ENCODE results near the gene VAMP8.

The VAMP8 gene

DNA sequence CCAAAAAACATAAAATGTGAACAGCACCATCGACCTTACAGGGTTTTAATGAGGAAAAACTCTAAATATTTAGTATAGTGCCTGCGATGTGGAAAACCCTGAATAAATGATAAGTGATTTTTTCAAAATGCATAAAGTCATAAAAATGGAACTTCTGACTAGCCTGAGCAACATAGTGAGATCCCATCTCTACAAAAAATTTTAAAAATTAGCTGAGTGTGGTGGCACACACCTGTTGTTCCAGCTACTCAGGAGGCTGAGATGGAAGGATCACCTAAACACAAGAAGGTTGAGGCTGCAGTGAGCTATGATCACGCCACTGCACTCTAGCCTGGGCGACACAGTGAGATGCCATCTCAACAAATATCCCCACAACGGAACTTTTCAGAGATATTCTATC lies 20.3 kb upstream of the VAMP8 start:
- no peak for TF ChIP-seq GATA2 (IDR thresholded peaks at IDR 0.05; ENCODE audit: low read depth, low read length)

DNA sequence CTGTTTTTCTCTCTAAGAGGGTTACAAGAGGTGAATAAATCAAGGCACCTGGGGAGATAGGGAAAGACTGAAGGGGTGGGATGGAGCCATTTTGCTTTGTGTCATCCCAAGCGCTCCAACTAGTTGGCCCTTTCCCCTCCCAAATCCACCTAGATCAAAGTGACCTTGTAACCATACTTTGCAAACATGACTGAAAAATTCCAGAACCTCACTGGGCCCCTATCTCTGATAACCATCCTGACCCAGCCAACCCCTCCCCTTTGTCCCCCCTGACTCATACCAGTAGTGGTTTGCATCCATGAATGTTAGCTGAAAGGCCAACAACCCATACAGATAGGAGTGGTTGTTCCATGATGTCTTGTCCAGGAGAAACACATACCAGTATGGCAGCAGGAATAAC lies 19.2 kb upstream of the VAMP8 start:
- TF ChIP-seq GATA3 (IDR thresholded peaks at IDR 0.05; ENCODE audit: low read depth, low read length) (no peak), GATA2 (IDR thresholded peaks at IDR 0.05; ENCODE audit: low read depth, low read length) (no peak)

DNA sequence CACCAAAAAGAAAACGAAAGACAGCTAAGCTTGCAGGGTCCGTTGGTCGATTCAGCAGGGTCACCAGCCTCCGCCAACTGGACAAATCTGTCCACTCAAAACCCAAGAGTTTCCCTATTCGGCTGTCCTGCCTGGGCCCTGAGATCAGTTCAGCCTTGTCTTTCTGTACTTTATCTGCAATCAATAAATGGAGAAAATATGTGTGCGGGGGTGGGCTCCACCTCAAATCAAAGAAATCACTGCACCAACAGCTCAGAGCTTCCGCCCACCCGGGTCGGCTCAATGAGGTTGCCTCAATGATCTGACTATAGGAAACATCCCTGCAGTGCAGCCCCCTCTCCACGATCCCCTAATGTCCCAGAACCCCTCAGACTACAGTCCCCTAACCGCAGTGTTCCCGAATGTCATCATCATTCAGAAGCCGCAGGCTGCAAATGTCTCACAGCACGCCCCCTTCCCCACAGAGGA lies 16.5 kb upstream of the VAMP8 start:
- TF ChIP-seq GATA2 (IDR thresholded peaks at IDR 0.05; ENCODE audit: low read depth, low read length), result no peak
- no peak for TF ChIP-seq GATA3 (IDR thresholded peaks at IDR 0.05; ENCODE audit: low read depth, low read length)

DNA sequence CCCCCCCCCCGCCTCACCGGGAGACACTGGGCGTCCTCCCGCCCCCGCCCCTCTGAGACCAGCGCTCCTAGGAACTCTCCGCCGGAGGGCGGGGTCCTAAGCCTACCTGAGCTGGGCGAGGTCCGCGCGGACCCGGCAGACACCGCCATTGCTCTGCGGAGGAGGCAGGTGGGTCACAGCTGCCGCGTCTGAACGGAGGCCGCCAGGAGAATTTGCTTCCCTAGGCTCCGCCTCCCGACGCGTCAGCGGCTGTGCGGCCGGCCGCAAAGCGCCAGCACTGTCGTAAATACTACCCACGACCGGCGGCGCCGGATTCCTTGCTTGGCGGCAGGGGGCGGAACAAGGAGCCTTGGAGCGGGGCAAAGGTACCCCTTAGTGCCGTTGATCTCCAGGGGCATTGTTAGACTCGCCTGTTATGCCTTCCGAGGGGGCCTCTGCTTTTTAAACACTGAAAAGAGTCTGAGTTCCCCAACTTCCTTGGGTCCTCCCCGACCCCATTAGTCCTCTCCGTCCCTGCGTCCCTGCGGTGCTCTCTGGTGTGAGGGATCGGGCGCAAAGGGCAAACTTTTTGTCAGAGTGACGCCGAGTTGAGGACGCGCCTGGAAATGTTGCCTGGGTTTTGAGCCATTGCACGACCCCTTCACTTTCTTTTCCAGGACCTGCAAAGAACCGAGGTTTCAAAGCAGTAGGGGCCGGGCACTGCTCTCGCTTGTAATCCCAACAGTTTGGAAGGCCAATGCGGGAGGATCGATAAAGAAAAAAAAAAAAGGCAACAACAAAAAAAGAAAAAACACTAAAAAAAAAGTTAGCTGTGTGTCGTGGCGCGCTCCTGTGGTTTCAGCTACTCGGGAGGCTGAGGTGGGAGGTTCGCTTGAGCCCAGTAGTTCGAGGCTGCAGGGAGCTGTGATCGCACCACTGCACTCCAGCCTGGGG lies 15.8 kb upstream of the VAMP8 start, which contains the start of gene GGCX:
Gene GGCX (minus strand): TSS at position 214 of the 933 bp plus-strand sequence. CDS start 65 bp downstream, at position 149.
- TF ChIP-seq GATA2 (IDR thresholded peaks at IDR 0.05; ENCODE audit: low read depth, low read length) (no peak), GATA3 (IDR thresholded peaks at IDR 0.05; ENCODE audit: low read depth, low read length) (no peak)

DNA sequence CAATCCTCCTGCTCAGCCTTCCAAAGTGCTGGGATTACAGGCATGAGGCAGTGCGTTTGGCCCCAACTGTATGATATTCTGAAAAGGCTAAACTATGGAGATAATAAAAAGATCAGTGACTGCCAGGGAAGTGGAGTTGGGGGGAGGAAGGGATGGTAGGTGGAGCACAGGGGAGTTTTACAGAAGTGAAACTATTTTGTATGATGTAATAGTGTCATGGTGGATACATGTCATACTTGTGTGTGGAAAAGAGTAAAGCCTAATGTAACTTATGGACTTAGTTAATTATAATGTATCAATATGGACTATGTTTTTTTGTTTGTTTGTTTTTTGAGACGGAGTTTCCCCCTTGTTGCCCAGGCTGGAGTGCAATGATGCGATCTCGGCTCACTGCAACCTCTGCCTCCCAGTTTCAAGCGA lies 13.2 kb upstream of the VAMP8 start:
- no peak for TF ChIP-seq GATA3 (IDR thresholded peaks at IDR 0.05; ENCODE audit: low read depth, low read length)
- TF ChIP-seq GATA2 (IDR thresholded peaks at IDR 0.05; ENCODE audit: low read depth, low read length), result no peak

DNA sequence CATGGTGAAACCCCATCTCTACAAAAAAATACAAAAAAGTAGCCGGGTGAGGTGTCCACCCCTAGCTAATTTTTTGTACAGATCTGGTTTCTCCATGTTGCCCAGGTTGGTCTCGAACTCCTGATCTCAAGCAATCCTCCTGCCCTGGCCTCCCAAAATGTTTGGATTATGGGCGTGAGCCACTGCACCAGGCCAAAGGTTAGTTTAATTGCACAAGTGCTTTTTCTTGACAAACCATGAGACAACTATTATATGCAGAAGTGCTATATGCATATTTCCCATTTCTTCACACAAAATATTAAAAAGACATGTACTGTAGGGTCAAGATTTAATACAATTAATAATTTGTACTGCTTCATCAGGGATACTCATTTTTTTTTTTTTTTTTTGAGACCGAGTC lies 11.1 kb upstream of the VAMP8 start:
- no peak for TF ChIP-seq GATA2 (IDR thresholded peaks at IDR 0.05; ENCODE audit: low read depth, low read length)
- TF ChIP-seq GATA3 (IDR thresholded peaks at IDR 0.05; ENCODE audit: low read depth, low read length), result no peak

DNA sequence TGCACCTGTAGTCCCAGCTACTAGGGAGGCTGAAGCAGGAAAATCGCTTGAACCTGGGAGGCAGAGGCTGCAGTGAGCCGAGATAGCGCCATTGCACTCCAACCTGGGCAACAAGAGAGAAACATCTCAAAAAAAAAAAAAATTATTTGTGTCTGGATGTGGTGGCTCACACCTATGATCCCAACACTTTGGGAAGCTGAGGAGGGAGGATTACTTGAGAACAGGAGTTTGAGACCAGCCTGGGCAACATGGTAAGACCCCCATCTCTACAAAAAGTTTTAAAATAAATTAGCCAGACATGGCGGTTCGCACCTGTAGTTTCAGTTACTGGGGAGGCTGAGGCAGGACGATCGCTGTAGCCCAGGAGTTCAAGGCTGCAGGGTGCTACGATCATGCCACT lies 1.6 kb upstream of the VAMP8 start:
- TF ChIP-seq GATA3 (IDR thresholded peaks at IDR 0.05; ENCODE audit: low read depth, low read length), result no peak
- no peak for TF ChIP-seq GATA2 (IDR thresholded peaks at IDR 0.05; ENCODE audit: low read depth, low read length)

DNA sequence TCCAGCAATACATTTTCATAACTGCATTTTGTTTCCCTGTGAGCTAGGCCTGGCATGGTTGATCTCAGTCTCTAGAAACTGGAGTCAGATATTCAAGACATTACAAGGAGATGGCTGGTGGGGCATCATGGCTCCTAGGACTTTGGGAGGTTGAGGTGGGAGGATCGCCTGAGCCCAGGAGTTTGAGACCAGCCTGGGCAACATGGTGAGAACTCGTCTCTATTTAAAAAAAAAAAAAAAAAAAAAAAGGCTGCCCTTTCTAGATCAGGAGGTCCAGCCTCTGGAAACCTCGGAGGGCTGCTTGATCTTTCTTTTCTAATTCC lies 362 bp upstream of the VAMP8 start:
- TF ChIP-seq GATA3 (IDR thresholded peaks at IDR 0.05; ENCODE audit: low read depth, low read length) (no peak), GATA2 (IDR thresholded peaks at IDR 0.05; ENCODE audit: low read depth, low read length) (no peak)

DNA sequence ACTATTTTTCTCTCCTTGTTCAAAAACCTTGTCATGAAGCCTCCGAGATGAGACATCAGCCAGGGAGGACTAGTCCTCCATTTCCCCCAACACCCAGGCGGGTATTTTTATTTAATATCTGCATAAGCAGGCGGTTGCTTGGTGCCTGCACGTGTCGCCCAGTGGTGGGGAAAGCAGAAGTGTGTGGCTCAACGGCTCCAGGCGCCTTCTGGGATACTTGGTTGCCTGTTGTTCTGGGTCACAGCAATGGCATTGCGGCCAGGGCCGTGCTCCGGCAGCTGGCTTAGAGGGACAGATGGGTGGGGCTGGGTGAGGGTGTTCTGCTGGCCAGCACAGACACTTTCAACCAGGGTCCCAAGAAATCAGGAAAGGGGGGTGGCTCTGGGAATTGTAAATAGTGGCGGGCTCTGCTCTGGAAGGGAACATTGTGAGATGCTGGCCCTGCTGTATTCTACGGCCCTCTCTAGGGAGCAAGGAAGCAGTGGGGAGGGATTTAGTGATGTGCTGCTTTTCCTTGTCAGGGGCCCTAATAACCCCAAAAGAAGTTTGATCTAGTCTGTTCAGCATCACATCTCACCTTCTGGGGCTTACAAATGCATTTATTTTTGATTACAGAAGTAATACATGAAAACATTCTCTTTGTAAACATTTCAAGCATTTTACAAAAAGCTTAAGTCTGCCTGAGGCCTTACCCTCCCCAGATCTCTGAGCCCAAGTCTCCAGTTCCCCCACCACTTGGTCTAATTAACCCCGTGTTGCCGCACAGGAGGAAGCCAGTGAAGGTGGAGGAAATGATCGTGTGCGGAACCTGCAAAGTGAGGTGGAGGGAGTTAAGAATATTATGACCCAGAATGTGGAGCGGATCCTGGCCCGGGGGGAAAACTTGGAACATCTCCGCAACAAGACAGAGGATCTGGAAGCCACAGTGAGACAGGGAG lies 1.1 kb downstream of the VAMP8 start:
- TF ChIP-seq GATA2 (IDR thresholded peaks at IDR 0.05; ENCODE audit: low read depth, low read length) (no peak), GATA3 (IDR thresholded peaks at IDR 0.05; ENCODE audit: low read depth, low read length) (no peak)

DNA sequence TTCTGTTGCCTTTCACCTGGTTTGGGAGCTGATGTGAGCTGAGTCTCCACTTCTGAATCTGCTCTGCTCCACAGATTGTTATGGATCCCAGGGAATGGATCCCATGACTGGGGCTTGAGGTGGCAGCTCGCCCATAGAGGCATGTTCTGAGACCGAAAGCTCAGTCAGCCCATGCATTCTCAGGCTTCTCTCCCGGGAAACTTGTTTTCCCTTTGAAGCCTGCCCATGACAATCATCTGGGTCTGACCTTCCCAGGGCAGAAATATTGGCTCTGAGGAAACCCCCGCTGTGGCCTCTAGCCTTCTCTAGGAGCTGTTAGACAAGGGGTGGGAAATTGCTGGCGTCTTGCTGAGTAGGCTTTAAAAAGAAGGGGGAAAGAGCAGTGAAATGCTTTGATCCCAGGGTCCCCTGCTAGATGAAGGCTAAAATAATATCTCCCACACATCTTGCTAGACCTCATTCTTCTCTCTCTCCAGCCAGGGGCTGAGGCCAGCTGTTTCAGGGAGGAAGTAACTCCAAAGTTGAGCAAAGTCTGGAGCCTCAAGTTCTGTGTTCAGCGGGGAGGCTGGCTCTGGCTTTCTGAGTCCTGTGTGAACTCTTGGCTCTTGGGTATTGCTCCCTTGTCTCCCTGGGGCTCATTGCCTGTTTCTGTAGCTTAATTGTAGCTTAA lies 2.0 kb downstream of the VAMP8 start:
- TF ChIP-seq GATA2 (IDR thresholded peaks at IDR 0.05; ENCODE audit: low read depth, low read length), result no peak
- no peak for TF ChIP-seq GATA3 (IDR thresholded peaks at IDR 0.05; ENCODE audit: low read depth, low read length)

DNA sequence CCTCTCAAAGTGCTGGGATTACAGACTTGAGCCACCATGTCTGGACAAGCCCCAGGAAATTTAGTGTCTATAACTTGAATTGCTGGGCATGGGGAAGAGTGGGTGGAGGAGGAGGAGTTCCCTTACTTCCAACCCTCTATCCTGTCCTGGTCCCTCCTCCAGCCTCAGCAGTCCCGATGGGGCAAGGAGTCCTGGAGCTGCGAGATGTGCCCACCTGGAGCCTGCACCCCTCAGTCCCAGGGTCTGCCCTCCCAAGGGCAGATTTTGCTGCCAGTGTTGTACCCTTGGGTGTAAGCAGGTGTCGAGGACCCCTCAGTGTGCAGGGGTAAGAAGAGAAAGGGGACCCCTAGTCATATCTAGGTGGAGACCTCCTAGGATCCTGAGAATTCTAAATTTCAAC lies 2.8 kb downstream of the VAMP8 start:
- TF ChIP-seq GATA2 (IDR thresholded peaks at IDR 0.05; ENCODE audit: low read depth, low read length), result no peak
- no peak for TF ChIP-seq GATA3 (IDR thresholded peaks at IDR 0.05; ENCODE audit: low read depth, low read length)

DNA sequence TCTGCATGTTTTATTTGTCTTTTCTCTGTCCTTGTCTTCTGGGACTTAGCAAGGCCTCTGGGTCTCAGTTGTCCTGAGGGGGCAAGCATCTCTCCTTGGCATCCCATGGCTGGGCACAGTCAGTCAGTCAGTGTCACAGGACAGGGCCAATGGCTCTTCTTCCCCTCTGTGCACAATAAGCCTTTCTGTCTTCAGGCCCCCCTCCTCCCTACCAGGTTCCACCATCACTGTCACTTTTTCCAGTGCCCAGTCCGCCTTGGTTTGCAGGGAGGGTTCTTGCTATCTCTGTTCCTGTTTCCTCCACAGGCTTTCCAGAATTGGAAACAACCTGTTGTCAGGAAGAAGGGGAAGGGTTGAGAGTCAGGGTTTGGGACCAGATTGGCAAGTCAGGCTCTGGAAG lies 5.1 kb downstream of the VAMP8 start:
- no peak for TF ChIP-seq GATA3 (IDR thresholded peaks at IDR 0.05; ENCODE audit: low read depth, low read length)
- no peak for TF ChIP-seq GATA2 (IDR thresholded peaks at IDR 0.05; ENCODE audit: low read depth, low read length)

DNA sequence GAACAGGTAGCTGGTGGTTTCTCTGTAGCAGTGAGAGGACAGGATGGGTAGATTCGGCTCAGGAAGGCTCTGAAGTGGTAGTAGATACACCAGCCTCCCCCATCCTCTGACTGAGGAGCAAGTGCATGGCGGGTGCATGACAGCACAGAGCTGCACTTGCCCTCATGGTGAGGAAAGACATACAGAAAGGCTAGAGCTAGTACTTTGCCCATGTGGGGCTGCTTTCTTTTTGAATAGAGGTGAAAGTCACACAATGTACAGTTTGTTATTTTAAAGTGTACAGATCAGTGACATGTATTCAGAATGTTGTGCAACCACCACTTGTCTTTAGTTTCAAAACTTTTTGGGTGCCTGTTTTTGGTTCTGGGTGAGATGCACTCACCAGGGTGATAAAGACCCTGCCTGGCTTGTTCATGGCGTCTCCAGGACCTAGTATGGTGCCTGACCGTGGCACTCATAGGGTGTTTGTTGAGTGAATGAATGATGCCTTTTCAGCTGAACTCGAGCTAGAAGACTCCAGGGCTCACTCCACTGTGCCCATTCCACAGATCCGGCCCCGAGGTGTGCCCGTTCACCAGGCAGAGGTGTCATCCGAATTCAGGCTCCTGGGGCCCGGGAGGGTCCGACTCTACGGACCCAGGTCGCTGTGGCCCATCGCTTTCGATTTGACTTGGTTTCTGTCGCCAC lies 6.4 kb downstream of the VAMP8 start:
- TF ChIP-seq GATA3 (IDR thresholded peaks at IDR 0.05; ENCODE audit: low read depth, low read length) (no peak), GATA2 (IDR thresholded peaks at IDR 0.05; ENCODE audit: low read depth, low read length) (no peak)
